H1 (cell line): ENCODE results near the gene CHSY3. TPM values are rescaled to one million over a fixed set of nuclear protein-coding genes. Genes with fewer than 3 reads are reported as not detected.

Source experiments
- CTCF ChIA-PET: fragments of 300-600 bp; sonication (Branson Sonifier 250); formaldehyde crosslinking; loops from one replicate; lab custom pipeline; 2021; ENCODE audit not compliant: partially characterized antibody; lab: Charles Lee
- POLR2A ChIA-PET: fragments of 300-600 bp; sonication (Branson Sonifier 250); formaldehyde crosslinking; loops from one replicate; lab custom pipeline; 2021; ENCODE audit warnings: inconsistent platforms; ENCODE audit not compliant: partially characterized antibody; lab: Charles Lee
- DNase-seq, 2 experiments: peaks; one replicate each; pipeline versions ENCODE4 v3.0.0 to v3.0.0-alpha.2; 2010 to 2022; ENCODE audit warnings: low spot score in 2 of 2, low read depth in 1 of 2, mixed read lengths in 1 of 2
- FAIRE-seq: peaks from 2 replicates; lab custom pipeline; 2011; peaks lifted over from hg19 to GRCh38; lab: Jason Lieb, UNC
- H2AFZ ChIP-seq: 2 replicates; pipeline ENCODE4 v1.8.1; 2012; ENCODE audit warnings: low read length, inconsistent platforms
- H2AK5ac ChIP-seq: 2 replicates; pipeline ENCODE4 v1.6.1; 2013; ENCODE audit warnings: low read depth, low read length
- H2BK120ac ChIP-seq: replicated peaks from 2 replicates; pipeline ENCODE3; 2013; ENCODE audit warnings: low read depth, low read length, inconsistent platforms
- H2BK12ac ChIP-seq: 2 replicates; pipeline ENCODE4 v1.6.1; 2013; ENCODE audit warnings: low read depth, low read length
- H2BK15ac ChIP-seq: 2 replicates; pipeline ENCODE4 v1.6.1; 2013; ENCODE audit warnings: low read length
- H2BK20ac ChIP-seq: 2 replicates; pipeline ENCODE4 v1.6.1; 2013; ENCODE audit warnings: low read length
- H2BK5ac ChIP-seq: 2 replicates; pipeline ENCODE4 v1.6.1; 2013; ENCODE audit warnings: low read depth, low read length
- H3K14ac ChIP-seq: 2 replicates; pipeline ENCODE4 v1.6.1; 2013; ENCODE audit warnings: inconsistent platforms; ENCODE audit not compliant: insufficient read length
- H3K18ac ChIP-seq: 2 replicates; pipeline ENCODE4 v1.6.1; 2013; ENCODE audit warnings: low read length; ENCODE audit errors: extremely low read depth
- H3K23ac ChIP-seq: 2 replicates; pipeline ENCODE4 v1.6.1; 2013; ENCODE audit warnings: inconsistent platforms; ENCODE audit not compliant: insufficient read length
- H3K23me2 ChIP-seq: 2 replicates; pipeline ENCODE4 v1.6.1; 2013; ENCODE audit warnings: low read depth, low read length
- H3K27ac ChIP-seq: 2 replicates; pipeline ENCODE4 v1.6.1; 2011; ENCODE audit warnings: low read depth, low read length, inconsistent platforms
- H3K27me3 ChIP-seq, 4 experiments: replicated peaks in 1 of 4; 1 replicate in 1 of 4; 2 replicates in 3 of 4; pipeline versions ENCODE4 v1.6.1 to v1.8.1; 2011 to 2013; ENCODE audit warnings: low read length in 3 of 4, mild to moderate bottlenecking in 3 of 4, inconsistent platforms in 2 of 4, mixed read lengths in 2 of 4, moderate library complexity in 1 of 4; ENCODE audit not compliant: control insufficient read depth in 3 of 4, insufficient read depth in 3 of 4; ENCODE audit errors: extremely low read depth in 1 of 4
- H3K36me3 ChIP-seq, 4 experiments: 2 replicates each; pipeline versions ENCODE4 v1.6.1 to v1.8.1; 2011 to 2013; ENCODE audit warnings: mild to moderate bottlenecking in 4 of 4, low read length in 3 of 4, moderate library complexity in 2 of 4, control low read depth in 1 of 4, inconsistent platforms in 1 of 4; ENCODE audit not compliant: insufficient read depth in 4 of 4, control insufficient read depth in 2 of 4
- H3K4ac ChIP-seq: replicated peaks from 2 replicates; pipeline ENCODE3; 2013; ENCODE audit warnings: low read length, low read depth, mixed read lengths, inconsistent platforms; ENCODE audit not compliant: insufficient read length
- H3K4me1 ChIP-seq, 4 experiments: replicated peaks in 1 of 4; 1 replicate in 1 of 4; 2 replicates in 3 of 4; pipeline versions ENCODE4 v1.6.1 to v1.8.1; 2011 to 2013; ENCODE audit warnings: low read length in 3 of 4, inconsistent platforms in 2 of 4, mixed read lengths in 1 of 4; ENCODE audit not compliant: insufficient read depth in 4 of 4, control insufficient read depth in 3 of 4
- H3K4me2 ChIP-seq, 2 experiments: 2 replicates each; pipeline versions ENCODE4 v1.6.1 to v1.8.1; 2011 to 2013; ENCODE audit warnings: low read depth in 2 of 2, low read length in 2 of 2, control low read depth in 1 of 2, inconsistent platforms in 1 of 2, mild to moderate bottlenecking in 1 of 2; ENCODE audit not compliant: insufficient read depth in 1 of 2
- H3K4me3 ChIP-seq, 4 experiments: fragments of 200-600, 300-600 bp in 1 of 4; sonication (generic), shearing (Covaris generic), sonication (Bioruptor Twin) in 1 of 4; 2 replicates each; pipeline versions ENCODE4 v1.5.1 to v1.8.1; 2011 to 2016; ENCODE audit warnings: low read length in 4 of 4, low read depth in 3 of 4, control low read depth in 2 of 4, inconsistent platforms in 2 of 4, mild to moderate bottlenecking in 2 of 4, mixed read lengths in 1 of 4, moderate library complexity in 1 of 4; ENCODE audit not compliant: insufficient read depth in 2 of 4; ENCODE audit errors: extremely low read depth in 1 of 4
- H3K56ac ChIP-seq: replicated peaks from 2 replicates; pipeline ENCODE3; 2013; ENCODE audit warnings: low read depth, mild to moderate bottlenecking, mixed read lengths, low read length, inconsistent platforms; ENCODE audit not compliant: insufficient read length
- H3K79me1 ChIP-seq: 2 replicates; pipeline ENCODE4 v1.6.1; 2013; ENCODE audit warnings: low read depth, low read length, control low read depth
- H3K79me2 ChIP-seq, 2 experiments: 2 replicates each; pipeline versions ENCODE4 v1.6.1 to v1.8.1; 2012 to 2013; ENCODE audit warnings: low read length in 2 of 2, mild to moderate bottlenecking in 2 of 2, inconsistent platforms in 1 of 2; ENCODE audit not compliant: insufficient read depth in 2 of 2, control insufficient read depth in 1 of 2
- H3K9ac ChIP-seq, 4 experiments: replicated peaks in 1 of 4; 1 replicate in 1 of 4; 2 replicates in 3 of 4; pipeline versions ENCODE4 v1.6.1 to v1.8.1; 2011 to 2013; ENCODE audit warnings: low read depth in 3 of 4, low read length in 3 of 4, control low read depth in 2 of 4, mild to moderate bottlenecking in 2 of 4, moderate library complexity in 2 of 4, inconsistent platforms in 1 of 4; ENCODE audit errors: extremely low read depth in 1 of 4
- H3K9me3 ChIP-seq, 2 experiments: 2 replicates each; pipeline versions ENCODE4 v1.6.1 to v1.8.1; 2012 to 2013; ENCODE audit warnings: mild to moderate bottlenecking in 2 of 2, moderate library complexity in 2 of 2, control low read depth in 1 of 2, inconsistent platforms in 1 of 2, low read depth in 1 of 2, low read length in 1 of 2, mixed read lengths in 1 of 2; ENCODE audit not compliant: insufficient read depth in 2 of 2
- H4K20me1 ChIP-seq, 2 experiments: replicated peaks in 1 of 2; 2 replicates each; pipeline versions ENCODE3 to v1.8.1; 2011 to 2013; ENCODE audit warnings: inconsistent platforms in 2 of 2, low read length in 2 of 2, mild to moderate bottlenecking in 1 of 2; ENCODE audit not compliant: insufficient read depth in 2 of 2, control insufficient read depth in 1 of 2
- H4K5ac ChIP-seq: 2 replicates; pipeline ENCODE4 v1.6.1; 2013; ENCODE audit warnings: low read length, low read depth, mixed read lengths, inconsistent platforms; ENCODE audit not compliant: insufficient read length
- H4K8ac ChIP-seq: 2 replicates; pipeline ENCODE4 v1.8.0; 2013; ENCODE audit warnings: mild to moderate bottlenecking, moderate library complexity, low read length, inconsistent platforms; ENCODE audit not compliant: insufficient read depth; ENCODE audit errors: extremely low read depth
- H4K91ac ChIP-seq: replicated peaks from 2 replicates; pipeline ENCODE3; 2013; ENCODE audit warnings: low read length, mixed read lengths, inconsistent platforms; ENCODE audit not compliant: insufficient read length
- POLR2A ChIP-seq, 2 experiments: IDR thresholded peaks; 1 replicate in 1 of 2; 2 replicates in 1 of 2; pipeline ENCODE4 v1.6.1; 2011; ENCODE audit warnings: low read depth in 2 of 2, low read length in 2 of 2, mild to moderate bottlenecking in 2 of 2; ENCODE audit errors: control extremely low read depth in 1 of 2
- polyA plus RNA-seq, 7 experiments: library from polyadenylated mRNA; depleted of rRNA in 3 of 7; stranded (reverse) in 5 of 7; unstranded in 2 of 7; fragments of >200 nt in 5 of 7; fragments of 200-250 nt in 2 of 7; gene quantifications; 1 replicate in 5 of 7; 2 replicates in 1 of 7; 4 replicates in 1 of 7; pipeline versions ENCODE4 v1.2.1 to v1.2.3, GENCODE V29; 2011 to 2013; ENCODE audit warnings: missing spikeins in 2 of 7, mixed read lengths in 2 of 7
- total RNA-seq: library from RNA; stranded (reverse); fragmentation: NEBNext Ultra II Directional; extraction: Animal tissue kit (Norgen Biotek cat#: 25700); gene quantifications from 2 replicates; pipeline ENCODE4 v1.2.1, GENCODE V29; 2021

The CHSY3 gene
- total and polyA plus RNA-seq, 2 of the 8 experiments (the other 6 are each of a cell fraction or from before 2014, with no cell fraction given) = 0.24 to 1.8 TPM

- H3K9ac ChIP-seq = no peak overlapping the region
- no peak overlapping the region for H4K8ac ChIP-seq
- no peaks in the 10 kb centered on the region for H4K20me1 ChIP-seq
- no peak overlapping the region for H2BK12ac ChIP-seq
- H4K5ac ChIP-seq = no peak overlapping the region
- no peak overlapping the region for H3K18ac ChIP-seq
- H3K79me1 ChIP-seq = no peaks in the 10 kb centered on the region
- no peak overlapping the region for H2BK5ac ChIP-seq
- H3K23ac ChIP-seq = no peak overlapping the region
- no peaks in the 10 kb centered on the region for H3K4me1 ChIP-seq
- no peak overlapping the region for H2BK120ac ChIP-seq
- ChIA-PET CTCF (no interaction called here), POLR2A (no interaction called here)
- no peak for DNase-seq
- no peak overlapping the region for H3K4me3 ChIP-seq
- H3K14ac ChIP-seq = no peak overlapping the region
- H3K9me3 ChIP-seq = no peaks in the 10 kb centered on the region
- no peak overlapping the region for H2AK5ac ChIP-seq
- no peak for FAIRE-seq
- H2AFZ ChIP-seq = no peak overlapping the region
- TF ChIP-seq POLR2A (IDR thresholded peaks at IDR 0.05; ENCODE audit: control extremely low read depth in 1 of 2, low read depth in 2 of 2, low read length in 2 of 2) = no peak
- H3K27me3 ChIP-seq = no peaks in the 10 kb centered on the region
- H2BK20ac ChIP-seq = no peak overlapping the region
- H4K91ac ChIP-seq = no peak overlapping the region
- no peak overlapping the region for H2BK15ac ChIP-seq
- H3K27ac ChIP-seq = no peak overlapping the region
- H3K36me3 ChIP-seq = no peaks in the 10 kb centered on the region
- no peak overlapping the region for H3K4me2 ChIP-seq
- no peaks in the 10 kb centered on the region for H3K79me2 ChIP-seq
- no peak overlapping the region for H3K56ac ChIP-seq
- H3K4ac ChIP-seq = no peak overlapping the region
- H3K23me2 ChIP-seq = no peaks in the 10 kb centered on the region
Observed at GRCh38 chr5:130106480-130106879, 202.2 kb downstream of the CHSY3 start.
